GM18519 (cell line): ENCODE data around the gene KDM2A.

ENCODE experiments used
- ATAC-seq: cut with Tn5 transposase; IDR thresholded peaks from one replicate; pipeline ENCODE4 v1.9.1; 2021; ENCODE audit warnings: mild to moderate bottlenecking, moderate library complexity; ENCODE audit not compliant: unreplicated experiment, low FRiP score

The KDM2A gene

DNA sequence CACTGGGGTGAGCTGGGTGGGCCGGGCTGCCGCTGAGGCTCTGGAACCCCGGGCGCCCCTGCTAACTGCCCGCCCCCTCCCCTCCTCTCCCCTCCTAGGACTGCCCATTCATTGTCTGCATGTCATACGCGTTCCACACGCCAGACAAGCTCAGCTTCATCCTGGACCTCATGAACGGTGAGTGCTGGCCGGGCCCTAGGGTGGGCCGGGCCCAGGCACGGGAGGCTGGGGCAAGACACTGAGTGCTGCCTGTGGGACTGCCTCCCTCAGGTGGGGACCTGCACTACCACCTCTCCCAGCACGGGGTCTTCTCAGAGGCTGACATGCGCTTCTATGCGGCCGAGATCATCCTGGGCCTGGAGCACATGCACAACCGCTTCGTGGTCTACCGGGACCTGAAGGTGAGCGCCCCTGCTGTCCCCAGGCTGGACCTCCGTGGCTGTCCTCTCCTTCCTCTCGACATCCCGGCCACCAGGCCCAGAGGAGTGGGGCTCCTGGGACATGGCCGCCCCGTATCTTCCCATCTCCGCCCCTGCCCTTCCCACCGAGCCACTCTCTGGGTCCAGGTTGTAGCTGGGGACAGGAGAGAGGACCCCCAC, 162.6 kb downstream of the KDM2A start:
- no peak for ATAC-seq

DNA sequence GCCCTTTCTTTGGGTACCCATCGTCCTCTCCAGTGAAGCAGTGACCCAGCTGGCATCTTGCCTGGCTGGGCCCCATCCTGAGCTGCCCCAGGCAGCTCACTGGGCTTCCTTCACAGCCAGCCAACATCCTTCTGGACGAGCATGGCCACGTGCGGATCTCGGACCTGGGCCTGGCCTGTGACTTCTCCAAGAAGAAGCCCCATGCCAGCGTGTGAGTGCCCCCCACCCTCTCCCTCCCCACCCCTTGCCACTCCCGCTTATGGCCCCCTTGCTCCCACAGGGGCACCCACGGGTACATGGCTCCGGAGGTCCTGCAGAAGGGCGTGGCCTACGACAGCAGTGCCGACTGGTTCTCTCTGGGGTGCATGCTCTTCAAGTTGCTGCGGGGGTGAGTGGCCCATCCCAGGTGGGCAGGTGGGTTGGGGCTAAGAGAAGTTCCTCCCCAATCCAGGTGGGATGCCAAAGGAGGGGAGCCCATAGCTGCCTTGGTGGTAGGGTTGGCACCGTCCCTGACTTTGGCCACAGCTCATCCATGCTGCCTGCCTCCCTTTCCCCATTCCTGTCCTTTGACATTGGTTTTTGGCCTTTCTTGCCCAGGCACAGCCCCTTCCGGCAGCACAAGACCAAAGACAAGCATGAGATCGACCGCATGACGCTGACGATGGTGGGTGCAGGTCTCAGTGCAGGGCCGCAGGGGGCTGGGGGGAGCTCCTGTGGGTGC, 163.3 kb downstream of the KDM2A start:
- ATAC-seq = no peak

DNA sequence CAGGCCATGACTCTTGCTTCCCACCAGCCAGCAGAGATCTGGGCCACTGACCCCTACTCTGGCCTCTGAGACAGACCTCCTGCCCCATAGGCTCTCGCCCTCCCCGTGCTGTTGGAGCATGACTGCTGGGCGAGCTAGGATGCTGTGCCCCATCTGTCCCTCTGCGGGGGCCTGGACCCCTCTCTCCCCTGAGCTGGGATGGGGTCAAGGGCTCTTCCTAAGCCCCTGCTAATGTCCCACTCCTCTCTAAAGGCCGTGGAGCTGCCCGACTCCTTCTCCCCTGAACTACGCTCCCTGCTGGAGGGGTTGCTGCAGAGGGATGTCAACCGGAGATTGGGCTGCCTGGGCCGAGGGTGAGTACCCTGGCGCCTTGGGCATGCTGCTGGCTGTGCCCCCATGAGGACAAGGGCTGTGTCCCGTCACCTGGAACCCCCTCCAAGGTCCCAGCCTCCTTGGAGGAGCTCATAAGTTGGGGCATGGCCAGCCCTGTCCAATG, 163.9 kb downstream of the KDM2A start:
- no peak for ATAC-seq

DNA sequence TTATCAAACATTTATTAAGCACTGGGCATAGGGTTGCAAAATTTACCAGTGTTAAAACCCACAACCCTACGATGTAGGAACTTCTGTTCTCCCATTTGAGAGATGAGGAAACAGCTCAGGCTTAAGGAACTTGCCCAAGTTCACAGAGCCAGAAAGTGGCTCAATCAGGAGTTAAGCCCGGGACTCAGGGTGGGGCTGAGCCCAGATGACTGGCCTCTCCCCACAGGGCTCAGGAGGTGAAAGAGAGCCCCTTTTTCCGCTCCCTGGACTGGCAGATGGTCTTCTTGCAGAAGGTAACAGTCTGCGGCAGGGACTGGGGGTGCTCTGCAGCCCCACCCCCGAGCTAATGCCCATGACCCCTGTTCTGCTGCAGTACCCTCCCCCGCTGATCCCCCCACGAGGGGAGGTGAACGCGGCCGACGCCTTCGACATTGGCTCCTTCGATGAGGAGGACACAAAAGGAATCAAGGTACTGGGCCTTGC, 164.5 kb downstream of the KDM2A start:
- no peak for ATAC-seq

DNA sequence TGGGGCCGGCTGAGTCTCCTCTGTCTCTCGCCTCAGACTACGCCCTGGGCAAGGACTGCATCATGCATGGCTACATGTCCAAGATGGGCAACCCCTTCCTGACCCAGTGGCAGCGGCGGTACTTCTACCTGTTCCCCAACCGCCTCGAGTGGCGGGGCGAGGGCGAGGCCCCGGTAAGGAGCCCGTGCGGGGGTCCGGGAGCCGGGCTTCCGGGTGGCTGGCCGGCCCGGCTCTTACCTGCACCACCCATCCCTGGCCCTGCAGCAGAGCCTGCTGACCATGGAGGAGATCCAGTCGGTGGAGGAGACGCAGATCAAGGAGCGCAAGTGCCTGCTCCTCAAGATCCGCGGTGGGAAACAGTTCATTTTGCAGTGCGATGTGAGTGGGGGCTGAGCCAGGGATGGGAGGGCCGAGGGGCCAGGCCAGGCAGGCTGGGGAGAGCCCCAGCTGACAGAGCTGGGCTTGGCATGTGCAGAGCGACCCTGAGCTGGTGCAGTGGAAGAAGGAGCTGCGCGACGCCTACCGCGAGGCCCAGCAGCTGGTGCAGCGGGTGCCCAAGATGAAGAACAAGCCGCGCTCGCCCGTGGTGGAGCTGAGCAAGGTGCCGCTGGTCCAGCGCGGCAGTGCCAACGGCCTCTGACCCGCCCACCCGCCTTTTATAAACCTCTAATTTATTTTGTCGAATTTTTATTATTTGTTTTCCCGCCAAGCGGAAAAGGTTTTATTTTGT, 165.9 kb downstream of the KDM2A start:
- ATAC-seq = no peak

DNA sequence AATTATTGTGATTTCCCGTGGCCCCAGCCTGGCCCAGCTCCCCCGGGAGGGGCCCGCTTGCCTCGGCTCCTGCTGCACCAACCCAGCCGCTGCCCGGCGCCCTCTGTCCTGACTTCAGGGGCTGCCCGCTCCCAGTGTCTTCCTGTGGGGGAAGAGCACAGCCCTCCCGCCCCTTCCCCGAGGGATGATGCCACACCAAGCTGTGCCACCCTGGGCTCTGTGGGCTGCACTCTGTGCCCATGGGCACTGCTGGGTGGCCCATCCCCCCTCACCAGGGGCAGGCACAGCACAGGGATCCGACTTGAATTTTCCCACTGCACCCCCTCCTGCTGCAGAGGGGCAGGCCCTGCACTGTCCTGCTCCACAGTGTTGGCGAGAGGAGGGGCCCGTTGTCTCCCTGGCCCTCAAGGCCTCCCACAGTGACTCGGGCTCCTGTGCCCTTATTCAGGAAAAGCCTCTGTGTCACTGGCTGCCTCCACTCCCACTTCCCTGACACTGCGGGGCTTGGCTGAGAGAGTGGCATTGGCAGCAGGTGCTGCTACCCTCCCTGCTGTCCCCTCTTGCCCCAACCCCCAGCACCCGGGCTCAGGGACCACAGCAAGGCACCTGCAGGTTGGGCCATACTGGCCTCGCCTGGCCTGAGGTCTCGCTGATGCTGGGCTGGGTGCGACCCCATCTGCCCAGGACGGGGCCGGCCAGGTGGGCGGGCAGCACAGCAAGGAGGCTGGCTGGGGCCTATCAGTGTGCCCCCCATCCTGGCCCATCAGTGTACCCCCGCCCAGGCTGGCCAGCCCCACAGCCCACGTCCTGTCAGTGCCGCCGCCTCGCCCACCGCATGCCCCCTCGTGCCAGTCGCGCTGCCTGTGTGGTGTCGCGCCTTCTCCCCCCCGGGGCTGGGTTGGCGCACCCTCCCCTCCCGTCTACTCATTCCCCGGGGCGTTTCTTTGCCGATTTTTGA, 166.8 kb downstream of the KDM2A start:
- ATAC-seq = no peak

DNA sequence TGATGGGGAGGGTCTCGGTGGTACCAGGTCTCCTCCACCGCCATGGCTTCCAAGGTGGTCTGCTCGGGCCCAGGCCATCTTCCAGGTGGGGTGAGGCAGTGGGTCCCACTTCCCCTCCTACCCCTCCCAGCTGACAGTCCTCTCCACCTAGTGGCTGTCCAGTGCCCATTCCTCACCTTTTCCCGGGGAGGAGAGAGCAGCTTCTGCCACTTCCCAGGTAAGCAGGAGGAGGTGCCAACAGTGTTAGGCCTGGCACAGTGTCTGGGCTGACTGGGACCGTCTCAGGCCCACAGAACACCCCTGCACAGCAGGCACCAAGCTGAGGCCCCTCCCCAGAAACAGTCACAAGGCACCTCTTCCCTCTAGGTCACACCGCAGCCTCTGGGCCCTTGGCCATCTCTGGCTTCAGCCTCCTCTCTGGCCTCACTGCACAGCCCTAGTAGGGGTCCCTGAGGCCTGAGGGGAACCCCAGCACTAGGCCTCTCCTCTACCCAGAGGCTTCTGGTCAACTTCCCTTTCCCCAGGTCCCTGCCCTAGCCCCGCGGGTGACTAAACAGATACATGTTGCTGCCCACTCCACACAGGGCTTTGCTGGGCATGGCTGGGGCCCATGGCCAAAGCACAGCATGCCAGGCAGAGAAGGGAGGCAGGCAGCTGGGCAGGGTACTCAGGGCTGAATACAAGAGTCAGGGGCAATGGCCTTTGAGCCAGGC, 167.7 kb downstream of the KDM2A start:
- no peak for ATAC-seq

DNA sequence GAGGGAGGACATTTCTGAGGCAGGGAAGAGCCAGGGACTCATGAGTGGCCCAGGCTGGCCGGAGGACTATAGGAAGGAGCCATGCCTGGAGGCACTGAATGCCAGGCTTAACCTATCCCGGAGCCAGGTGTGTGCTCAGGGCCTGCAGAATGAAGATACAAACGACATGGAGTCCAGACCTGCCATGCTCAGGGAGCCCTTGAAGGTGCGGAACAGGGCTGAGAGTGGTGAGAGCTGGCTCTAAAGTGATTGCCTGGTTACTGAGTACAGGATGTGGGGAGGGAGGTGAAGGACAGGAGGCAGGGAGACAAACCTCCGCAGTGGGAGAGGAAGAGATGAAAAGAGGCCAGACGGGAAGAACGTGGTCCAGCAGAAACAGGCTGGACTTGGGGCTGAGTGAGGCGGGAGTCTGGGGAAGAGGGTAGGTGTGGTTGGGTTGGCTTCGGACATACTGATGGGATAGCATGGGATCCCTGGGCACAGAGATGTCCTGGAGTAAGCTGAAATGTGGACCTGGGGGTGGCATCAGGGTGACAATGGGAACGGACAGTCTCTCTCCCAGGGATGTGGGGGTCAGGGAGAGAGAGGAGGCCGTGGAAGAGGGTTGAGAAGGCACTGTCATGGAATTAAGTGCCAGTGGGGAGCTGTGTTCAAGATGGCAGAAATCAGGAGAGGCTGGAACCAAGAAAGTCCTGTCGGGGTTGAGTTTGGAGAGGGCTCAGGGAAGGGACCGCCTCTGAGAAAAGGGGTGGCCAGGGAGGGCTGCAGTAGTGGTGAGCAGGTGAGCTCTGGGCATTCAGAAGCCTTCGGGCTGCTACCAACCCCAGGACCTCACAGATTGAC, 168.5 kb downstream of the KDM2A start:
- no peak for ATAC-seq

DNA sequence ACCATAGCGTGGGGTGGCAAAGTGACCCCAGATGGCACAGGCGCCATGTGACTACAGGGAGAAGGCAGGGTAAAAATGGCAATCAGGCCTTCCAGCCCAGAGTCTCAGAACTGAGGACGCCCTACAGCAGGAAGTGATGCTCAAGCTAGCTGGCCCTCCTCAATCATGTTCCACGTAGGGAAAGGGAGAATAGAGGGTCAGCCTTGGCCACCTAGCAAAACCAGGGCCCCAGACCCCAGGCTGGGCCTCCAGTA, 169.1 kb downstream of the KDM2A start:
- ATAC-seq = no peak

DNA sequence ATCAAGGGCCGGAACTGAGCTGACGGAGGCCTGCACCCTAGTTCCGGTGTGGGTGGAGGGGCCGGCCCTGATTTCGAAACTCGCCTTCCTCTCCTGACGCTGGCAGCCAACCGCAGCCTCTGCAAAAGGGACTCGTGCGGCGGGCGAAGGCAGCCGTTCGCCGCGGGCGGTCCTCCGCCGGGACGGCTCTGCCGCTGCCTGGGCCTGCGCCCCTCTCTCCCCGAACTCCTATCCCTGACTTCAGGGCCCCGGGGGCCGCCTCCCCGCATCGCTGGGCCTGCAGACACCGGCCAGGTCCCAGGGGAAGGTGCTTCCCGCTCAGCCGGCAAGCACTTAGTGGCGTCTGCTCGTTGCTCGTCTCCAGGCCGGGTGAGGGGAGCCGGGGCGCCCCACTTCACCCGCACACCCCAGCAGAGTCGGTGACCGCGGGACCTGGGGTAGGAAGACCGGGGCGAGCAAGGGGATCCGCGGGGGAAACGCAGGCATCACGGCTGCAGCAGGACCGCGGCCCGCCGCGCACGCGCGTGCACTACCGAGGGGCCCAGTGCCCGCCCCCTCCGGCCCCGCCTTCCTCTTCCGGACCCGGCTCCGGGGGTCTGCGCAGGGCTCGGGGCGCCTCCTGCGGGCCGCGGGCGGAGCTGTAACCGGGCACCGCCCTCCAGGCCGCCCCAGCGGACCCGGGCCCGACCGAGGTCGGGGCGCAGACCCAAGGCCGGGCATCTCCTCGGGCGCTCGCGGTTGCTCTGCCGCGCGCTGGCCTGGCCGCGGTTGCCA, 169.6 kb downstream of the KDM2A start:
- ATAC-seq = peak; percentile 44

DNA sequence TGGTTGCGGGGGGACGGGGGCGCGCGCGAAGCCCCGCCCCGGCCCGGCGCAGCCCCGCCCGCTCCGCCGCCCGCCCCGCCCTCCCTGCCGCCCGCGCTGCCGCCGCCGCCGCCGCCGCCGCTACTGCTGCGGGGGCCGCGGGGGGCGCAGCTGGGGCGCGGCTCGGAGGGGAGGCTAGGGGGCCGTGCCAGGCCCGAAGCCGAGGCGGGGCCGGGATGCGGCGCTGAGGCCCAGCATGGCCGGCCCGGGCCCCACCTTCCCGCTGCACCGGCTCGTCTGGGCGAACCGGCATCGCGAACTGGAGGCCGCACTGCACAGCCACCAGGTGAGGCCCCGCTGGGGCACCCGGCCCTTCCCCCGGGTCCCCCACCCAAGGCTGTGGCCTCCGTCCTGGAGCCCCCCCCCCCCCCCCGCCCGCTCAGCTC, 170.2 kb downstream of the KDM2A start, which contains the start of gene ANKRD13D:
ANKRD13D (plus strand) TSS at position 78 of the 425 bp plus-strand sequence; CDS start at position 236, 158 bp downstream.
- ATAC-seq = no peak

DNA sequence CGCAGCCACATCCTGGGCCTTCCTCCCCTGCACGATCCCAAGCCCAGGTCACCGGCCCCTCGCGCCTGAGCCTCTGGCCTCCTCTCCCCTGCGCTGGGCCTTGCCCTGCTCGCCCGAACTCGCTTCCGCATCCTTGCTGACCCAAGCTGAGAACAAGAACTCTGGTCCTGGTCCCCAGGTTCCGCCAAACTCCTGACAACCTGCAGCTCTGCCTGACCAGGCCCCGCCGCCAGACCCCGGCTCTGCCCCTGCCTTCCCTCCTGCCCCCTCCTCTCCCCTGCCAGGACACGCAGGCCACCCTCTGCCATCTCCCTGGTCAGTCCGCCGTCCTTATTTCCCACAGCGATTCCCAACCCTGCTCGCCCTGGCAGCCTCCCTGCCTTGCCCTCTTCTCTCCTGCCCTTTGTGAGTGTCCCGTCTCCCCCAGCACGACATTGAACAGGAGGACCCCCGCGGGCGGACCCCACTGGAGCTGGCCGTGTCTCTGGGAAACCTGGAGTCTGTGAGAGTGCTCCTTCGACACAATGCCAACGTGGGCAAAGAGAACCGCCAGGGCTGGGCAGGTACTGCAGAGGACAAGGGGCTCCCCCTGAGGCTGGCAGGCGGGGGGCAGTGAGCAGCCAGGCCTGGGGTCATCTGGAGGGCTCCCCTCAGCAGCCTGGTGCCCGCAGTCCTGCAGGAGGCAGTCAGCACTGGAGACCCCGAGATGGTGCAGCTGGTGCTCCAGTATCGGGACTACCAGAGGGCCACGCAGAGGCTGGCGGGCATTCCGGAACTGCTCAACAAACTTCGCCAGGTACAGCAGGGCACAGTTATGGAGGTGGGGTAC, 170.8 kb downstream of the KDM2A start:
- ATAC-seq = no peak

DNA sequence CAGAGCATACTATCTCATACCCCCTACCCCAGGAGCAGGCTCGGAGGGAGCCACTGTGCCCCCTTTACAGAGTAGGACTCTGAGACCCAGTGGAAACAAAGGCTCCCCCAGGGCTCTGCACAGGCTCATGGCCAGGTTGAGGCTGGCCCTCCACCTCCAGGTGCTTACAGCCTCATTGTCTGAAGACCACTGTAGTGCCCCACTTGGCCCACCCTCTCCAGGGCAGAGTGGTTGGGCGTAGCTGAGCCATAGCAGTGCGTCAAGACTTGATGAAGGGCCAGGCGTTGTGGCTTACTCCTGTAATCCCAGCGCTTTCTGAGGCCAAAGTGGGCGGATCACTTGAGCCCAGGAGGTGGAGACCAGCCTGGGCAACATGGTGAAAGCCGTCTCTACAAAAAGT, 171.7 kb downstream of the KDM2A start:
- ATAC-seq = no peak

DNA sequence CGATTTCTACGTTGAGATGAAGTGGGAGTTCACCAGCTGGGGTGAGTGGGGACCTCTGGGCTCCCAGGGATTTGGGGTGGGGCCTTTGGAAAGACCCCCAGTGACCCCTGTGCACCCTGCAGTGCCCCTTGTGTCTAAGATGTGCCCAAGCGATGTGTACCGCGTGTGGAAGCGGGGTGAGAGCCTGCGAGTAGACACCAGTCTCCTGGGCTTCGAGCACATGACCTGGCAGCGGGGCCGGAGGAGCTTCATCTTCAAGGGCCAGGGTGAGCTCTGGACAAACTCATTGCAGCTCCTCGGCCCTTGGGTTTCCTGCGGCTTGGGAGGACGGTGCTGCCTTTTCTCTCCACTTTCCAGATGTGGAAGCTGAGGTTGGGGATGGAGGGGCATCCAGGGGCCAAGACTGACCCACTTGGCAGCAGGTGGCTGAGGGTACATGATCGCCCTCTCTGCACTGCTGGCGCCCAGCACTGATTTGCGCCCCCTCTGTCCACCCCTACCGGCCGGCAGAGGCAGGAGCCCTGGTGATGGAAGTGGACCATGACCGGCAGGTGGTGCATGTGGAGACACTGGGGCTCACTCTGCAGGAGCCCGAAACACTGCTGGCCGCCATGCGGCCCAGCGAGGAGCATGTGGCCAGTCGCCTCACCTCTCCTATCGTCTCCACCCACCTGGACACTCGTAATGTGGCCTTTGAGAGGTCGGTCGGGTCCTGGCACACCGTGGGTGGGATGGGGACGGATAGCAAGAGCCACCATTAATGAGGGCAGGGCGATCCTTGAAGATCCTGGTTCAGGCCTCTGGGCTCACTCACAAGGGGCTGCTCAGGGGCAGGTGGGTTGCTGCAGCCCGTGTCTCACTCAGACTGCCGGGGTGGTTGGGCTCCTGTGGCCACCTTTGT, 172.7 kb downstream of the KDM2A start:
- ATAC-seq = no peak

DNA sequence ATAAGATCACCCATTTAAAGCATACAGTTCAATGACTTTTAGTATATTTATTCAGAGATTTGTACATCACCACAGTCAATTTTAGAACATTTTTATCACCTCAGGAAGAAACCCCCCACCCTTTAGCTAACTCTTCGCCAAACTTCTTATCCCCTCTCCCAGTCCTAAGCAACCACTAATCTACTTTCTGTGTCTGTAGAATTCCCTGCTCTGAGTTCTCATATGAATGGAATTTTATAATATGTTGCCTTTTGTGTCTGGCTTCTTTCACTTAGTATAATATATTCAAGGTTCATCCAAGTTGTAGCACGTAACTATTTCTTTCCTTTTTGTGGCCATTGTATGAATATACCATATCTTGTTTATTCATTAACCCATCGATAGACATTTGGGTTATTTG, 173.6 kb downstream of the KDM2A start:
- ATAC-seq = no peak

DNA sequence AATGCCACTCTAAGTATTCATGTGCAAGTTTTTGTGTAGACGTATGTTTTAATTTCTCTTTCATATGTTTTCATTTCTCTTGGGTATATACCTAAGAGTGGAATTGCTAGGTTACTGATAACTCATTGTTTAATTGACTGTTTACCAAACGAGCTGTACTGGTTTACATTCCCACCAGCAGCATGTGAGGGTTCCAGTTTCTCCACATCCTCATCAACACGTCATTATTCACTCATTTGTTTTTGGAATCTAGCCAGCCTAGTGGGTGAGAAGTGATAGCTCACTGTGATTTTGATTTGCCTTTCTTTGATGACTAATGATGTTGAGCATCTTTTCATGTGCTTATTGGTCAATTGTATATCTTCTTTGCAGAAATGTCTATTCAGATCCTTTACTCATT, 174.0 kb downstream of the KDM2A start:
- no peak for ATAC-seq
